GM13976 (cell line): ENCODE data around the gene EIF4B.

ENCODE experiments used
- DNase-seq: peaks from one replicate; pipeline ENCODE4 v3.0.0; 2012; ENCODE audit warnings: low spot score
- in situ Hi-C: fragments of 300-500 bp; cut with MboI; formaldehyde crosslinking; loops from one replicate; pipeline ENCODE4 v1.12.0; 2022; ENCODE audit warnings: low sequenced_read_pairs, mixed read lengths, inconsistent platforms; ENCODE audit not compliant: unreplicated experiment
- TF ChIP-seq, protein P1 (sequence below): IDR thresholded peaks from 2 replicates; pipeline ENCODE4 v1.5.1; 2012; ENCODE audit warnings: borderline replicate concordance, mild to moderate bottlenecking; ENCODE audit not compliant: insufficient read depth; ENCODE audit errors: extremely low read depth, missing control alignments, control extremely low read depth

EIF4B gene

GRCh38 chr12:53069621-53070410 lies 63.6 kb downstream of the EIF4B start:
- TF ChIP-seq, protein P1, sequence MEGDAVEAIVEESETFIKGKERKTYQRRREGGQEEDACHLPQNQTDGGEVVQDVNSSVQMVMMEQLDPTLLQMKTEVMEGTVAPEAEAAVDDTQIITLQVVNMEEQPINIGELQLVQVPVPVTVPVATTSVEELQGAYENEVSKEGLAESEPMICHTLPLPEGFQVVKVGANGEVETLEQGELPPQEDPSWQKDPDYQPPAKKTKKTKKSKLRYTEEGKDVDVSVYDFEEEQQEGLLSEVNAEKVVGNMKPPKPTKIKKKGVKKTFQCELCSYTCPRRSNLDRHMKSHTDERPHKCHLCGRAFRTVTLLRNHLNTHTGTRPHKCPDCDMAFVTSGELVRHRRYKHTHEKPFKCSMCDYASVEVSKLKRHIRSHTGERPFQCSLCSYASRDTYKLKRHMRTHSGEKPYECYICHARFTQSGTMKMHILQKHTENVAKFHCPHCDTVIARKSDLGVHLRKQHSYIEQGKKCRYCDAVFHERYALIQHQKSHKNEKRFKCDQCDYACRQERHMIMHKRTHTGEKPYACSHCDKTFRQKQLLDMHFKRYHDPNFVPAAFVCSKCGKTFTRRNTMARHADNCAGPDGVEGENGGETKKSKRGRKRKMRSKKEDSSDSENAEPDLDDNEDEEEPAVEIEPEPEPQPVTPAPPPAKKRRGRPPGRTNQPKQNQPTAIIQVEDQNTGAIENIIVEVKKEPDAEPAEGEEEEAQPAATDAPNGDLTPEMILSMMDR = no peak
- DNase-seq = no peak
- in situ Hi-C loops = no loop called here

DNA sequence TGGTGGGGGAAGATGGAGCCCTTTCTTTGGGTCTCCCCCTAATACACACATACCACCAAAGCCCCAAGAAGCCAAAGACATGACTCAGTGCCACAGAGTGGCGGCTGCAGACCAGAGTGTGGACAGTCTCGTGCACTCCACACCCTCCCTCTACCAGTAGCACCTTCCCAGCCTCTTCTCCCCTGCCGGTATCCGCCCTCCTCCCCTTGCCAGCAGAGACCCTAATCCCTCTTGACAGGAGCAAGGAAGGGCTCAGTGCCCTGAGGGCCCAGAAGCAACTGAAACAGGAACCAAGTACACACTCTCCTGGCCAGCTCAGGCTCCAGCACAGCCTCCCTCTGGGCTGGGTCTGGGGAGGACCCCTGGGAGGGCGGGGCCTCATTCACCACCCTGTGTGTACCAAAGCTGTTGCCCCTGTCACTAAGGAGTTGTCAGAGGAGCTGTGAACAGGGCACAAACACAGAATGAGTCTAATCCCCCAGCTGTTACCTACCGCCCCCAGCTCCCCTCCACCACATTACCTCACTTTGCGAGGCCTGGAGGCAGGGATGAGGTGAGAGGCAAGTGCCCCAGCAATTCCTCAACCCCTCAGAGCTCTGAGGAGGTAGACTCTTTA lies 64.7 kb downstream of the EIF4B start:
- in situ Hi-C loops = no loop called here
- DNase-seq = no peak
- TF ChIP-seq, protein P1 = no peak

DNA sequence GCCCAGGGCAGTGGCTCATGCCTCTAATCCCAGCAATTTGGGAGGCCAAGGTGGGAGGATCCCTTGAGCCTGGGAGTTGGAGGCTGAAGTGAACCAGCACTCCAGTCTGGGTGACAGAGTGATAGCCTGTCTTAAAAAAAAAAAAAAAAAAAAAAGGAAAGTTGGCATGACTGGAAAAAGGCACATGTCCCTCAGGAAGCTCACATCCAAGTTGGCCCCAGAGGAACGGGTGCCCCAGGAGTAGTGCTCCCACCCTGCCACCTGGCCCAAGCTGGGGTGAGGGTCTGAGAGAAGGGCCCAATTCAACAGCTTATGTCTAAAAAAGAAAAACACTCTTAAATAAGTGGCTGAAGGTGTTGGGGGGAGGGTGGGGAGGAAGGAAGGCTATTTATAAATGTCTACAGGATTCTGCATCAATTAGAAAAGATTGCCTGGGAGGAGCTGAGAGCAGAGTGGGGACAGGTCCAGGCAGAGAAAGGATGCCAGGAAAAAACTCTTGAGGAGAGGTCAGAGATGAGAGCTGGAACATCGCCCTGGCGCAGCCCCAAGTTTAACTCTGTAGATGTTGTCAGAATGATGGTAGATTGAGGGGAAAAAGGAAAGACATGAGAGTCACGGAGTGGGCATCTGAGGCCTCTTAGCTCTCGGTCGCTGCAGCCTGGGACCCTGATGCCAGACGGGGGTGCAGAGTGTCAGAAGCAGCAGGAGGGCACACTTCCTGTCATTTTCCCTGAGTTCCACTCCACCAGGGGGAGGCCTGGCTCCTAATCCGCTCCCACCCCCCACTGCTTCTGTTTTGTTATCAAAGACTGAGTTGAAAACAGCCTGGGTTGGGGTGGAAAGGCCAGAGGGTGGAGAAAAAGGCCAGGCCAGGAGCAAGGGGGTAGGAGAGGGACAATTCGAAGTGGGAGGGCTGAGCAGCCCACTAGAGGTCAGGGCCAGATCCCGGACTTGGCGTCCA lies 65.6 kb downstream of the EIF4B start:
- DNase-seq = no peak
- TF ChIP-seq, protein P1 = no peak
- in situ Hi-C loops = no loop called here

GRCh38 chr12:53073881-53074280 lies 67.6 kb downstream of the EIF4B start:
- DNase-seq = no peak
- in situ Hi-C loops = no loop called here
- TF ChIP-seq, protein P1 = no peak

DNA sequence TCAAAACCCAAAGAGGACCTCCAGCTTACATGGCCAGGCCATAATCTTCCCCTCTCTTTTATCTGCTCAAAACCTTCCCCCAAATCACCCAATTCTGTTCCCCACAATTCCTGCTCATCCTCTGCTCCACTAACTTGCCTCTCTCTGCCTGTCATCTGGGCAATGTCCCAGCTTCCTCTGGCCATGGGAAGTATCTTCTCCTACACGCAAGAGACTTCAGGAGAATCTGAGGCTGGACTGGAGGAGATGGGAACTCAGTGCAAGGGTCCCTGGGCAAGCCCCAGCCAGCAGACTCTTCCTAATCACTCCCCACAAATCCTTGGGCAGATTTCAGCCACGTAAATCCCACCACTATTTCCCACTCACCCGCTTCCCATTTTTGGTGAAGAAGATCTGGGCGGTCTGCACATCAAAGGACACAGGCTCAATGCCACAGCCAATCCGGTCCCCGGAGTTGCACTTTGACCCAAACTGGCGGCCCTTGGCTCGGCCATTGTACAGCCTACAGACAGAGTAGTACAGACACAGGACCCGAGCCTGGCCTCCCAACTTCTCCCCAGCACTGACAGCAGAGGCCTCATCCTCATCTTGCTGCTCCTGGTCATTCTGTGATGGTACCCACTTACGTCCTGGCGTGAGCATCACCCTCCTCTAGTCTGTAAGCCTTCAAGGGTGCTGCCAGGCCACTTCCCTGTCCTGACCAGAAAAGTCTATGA lies 68.2 kb downstream of the EIF4B start:
- no peak for DNase-seq
- TF ChIP-seq, protein P1 = no peak
- in situ Hi-C loops = no loop called here

DNA sequence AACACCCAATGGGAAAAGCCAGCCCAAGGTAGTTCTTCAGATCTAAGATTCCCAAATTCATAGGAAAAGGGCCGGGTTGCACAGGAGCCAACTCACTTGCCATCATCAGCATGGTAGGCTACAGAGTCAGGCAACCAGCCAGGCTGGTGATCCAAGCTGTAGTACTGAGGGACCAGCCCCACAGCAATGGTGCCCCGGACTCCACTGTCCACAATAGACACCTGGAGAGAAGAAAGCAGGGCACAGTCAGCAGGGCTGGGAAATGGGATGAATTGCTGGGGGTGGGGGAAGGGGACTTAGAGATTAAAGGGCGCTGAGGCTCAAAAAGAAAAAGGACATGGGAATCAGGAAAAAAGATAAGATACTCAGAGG lies 68.7 kb downstream of the EIF4B start:
- in situ Hi-C loops = no loop called here
- TF ChIP-seq, protein P1 = no peak
- DNase-seq = no peak
